Naive B cell (primary cell): ENCODE results near the gene DIP2B. TPM values are rescaled to one million over a fixed set of nuclear protein-coding genes. Genes with fewer than 3 reads are reported as not detected.
A peak's percentile ranks its signal among the peaks of the same experiment; 100 is the strongest.

Experiments used
- ATAC-seq, 2 donors: fragments of 150-1000 bp; cut with Tn5 transposase; 2 replicates each; pipeline ENCODE4 v1.10.0; 2021; ENCODE audit warnings: low read depth in 2 of 2, mild to moderate bottlenecking in 2 of 2, moderate library complexity in 2 of 2
- DNase-seq: peaks from one replicate; pipeline ENCODE4 v3.0.0; 2022
- H3K27ac Mint-ChIP-seq, 6 donors: one replicate each; pipeline ENCODE4 v1.8.0; 2020 to 2022; ENCODE audit warnings: mild to moderate bottlenecking in 6 of 6, mixed read lengths in 6 of 6, moderate library complexity in 5 of 6, inconsistent platforms in 2 of 6
- H3K27me3 Mint-ChIP-seq, 3 donors: one replicate each; pipeline ENCODE4 v1.8.0; 2021 to 2022; ENCODE audit warnings: mixed read lengths in 3 of 3, mild to moderate bottlenecking in 1 of 3
- H3K36me3 Mint-ChIP-seq, 2 donors: one replicate each; pipeline ENCODE4 v1.8.0; 2020 to 2022; ENCODE audit warnings: mixed read lengths in 2 of 2, inconsistent platforms in 1 of 2, mild to moderate bottlenecking in 1 of 2
- H3K4me1 Mint-ChIP-seq, 3 donors: one replicate each; pipeline ENCODE4 v1.8.0; 2020 to 2022; ENCODE audit warnings: mixed read lengths in 3 of 3, inconsistent platforms in 1 of 3, mild to moderate bottlenecking in 1 of 3, moderate library complexity in 1 of 3
- H3K4me3 Mint-ChIP-seq, 8 donors: one replicate each; pipeline ENCODE4 v1.8.0; 2020 to 2022; ENCODE audit warnings: mild to moderate bottlenecking in 8 of 8, mixed read lengths in 8 of 8, moderate library complexity in 8 of 8, inconsistent platforms in 2 of 8
- H3K9me3 Mint-ChIP-seq, 7 donors: one replicate each; pipeline ENCODE4 v1.8.0; 2020 to 2022; ENCODE audit warnings: mixed read lengths in 7 of 7, mild to moderate bottlenecking in 5 of 7, inconsistent platforms in 2 of 7, moderate library complexity in 1 of 7
- polyA plus RNA-seq, 6 donors: library from polyadenylated mRNA; unstranded; fragments of 300-500 nt; fragmentation: Illumina TruSeq; gene quantifications; one replicate each; pipeline ENCODE4 v1.2.3, GENCODE V29; 2021; ENCODE audit warnings: low read depth in 6 of 6

Gene DIP2B
- polyA plus RNA-seq, 6 donors from 2014 or later = 13.4 to 26.7 (median 18.1) TPM

DNA sequence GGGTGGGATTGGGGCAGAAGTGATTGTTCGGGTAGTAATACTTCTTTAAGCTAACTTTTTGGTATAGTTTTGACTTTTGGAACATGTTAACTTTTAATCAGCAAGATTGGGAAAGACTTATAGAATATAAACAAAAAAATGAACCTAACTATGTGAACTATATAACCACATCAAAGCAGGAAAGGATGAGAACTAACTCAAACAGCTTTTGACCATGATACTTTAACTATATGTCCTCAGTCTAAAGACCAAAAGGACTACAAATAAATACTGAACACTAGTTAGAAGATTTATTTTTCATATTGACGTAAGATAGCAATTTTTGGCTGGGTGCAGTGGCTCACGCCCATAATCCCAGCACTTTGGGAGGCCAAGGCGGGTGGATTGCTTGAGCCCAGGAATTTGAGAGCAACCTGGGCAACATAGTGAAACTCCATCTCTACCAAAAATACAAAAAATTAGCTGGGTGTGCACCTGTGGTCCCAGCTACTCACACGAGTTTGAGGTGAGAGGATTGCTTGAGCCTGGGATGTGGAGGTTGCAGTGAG lies 150.7 kb downstream of the DIP2B start:
- Mint-ChIP-seq H3K27me3 (no peaks in the 10 kb centered on the region), H3K27ac (no peak overlapping the region), H3K36me3 (peaks cover 0 to 20% of the 10 kb centered on the region in 2 donors), H3K4me3 (no peak overlapping the region), H3K4me1 (peaks cover 8 to 29% (median 16%) of the 10 kb centered on the region in 3 donors), H3K9me3 (no peaks in the 10 kb centered on the region)
- no peak for ATAC-seq
- DNase-seq = no peak

GRCh38 chr12:50659260-50659659 lies 154.5 kb downstream of the DIP2B start:
- DNase-seq (no peak), ATAC-seq (no peak)
- Mint-ChIP-seq H3K36me3 (peaks cover 0 to 21% of the 10 kb centered on the region in 2 donors), H3K4me1 (peaks cover 0 to 8% (median 2%) of the 10 kb centered on the region in 3 donors), H3K9me3 (no peaks in the 10 kb centered on the region), H3K27me3 (no peaks in the 10 kb centered on the region), H3K27ac (peak overlapping the region in 1 of 6 donors; percentile 27), H3K4me3 (no peak overlapping the region)

DNA sequence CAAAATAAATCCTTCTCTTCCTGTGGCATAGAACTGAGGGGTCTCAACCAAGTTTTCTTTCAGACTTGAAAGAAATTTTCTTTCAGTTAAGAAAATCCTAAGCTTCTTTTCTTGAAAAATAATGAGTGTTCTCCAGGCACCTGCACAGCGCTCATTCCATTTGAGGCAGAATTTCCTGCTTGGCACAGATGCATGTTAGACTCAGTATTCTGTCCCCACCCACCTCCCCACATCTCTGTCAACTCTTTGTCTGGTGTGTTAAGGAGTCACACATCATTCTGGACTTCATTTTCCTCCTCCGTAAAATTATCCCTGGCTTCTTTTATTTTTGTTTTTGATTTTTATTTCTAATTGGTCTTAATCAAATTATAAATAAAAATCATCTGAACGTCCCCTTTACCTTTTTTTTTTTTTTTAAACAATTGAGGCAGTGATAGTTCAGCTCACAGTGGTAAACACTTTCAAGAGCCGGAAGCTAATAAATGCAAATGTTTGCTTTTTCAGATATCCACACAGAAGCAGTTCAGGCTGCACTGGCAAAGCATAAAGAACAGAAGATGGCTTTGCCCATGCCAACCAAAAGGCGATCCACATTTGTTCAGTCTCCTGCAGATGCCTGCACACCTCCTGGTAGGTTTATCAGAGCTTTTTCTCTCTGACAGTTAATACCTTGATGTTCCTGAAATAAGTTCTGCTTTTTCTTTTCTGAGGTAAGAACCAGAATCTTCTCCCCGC lies 155.1 kb downstream of the DIP2B start:
- no peaks in the 10 kb centered on the region for H3K27me3 Mint-ChIP-seq
- peaks cover 0 to 6% (median 2%) of the 10 kb centered on the region in 3 donors for H3K4me1 Mint-ChIP-seq
- H3K9me3 Mint-ChIP-seq = no peaks in the 10 kb centered on the region
- H3K4me3 Mint-ChIP-seq = no peak overlapping the region
- DNase-seq = no peak
- ATAC-seq = no peak
- peak overlapping the region in 2 of 6 donors; percentile 64 to 69 for H3K27ac Mint-ChIP-seq
- H3K36me3 Mint-ChIP-seq = peaks cover 0 to 21% of the 10 kb centered on the region in 2 donors

DNA sequence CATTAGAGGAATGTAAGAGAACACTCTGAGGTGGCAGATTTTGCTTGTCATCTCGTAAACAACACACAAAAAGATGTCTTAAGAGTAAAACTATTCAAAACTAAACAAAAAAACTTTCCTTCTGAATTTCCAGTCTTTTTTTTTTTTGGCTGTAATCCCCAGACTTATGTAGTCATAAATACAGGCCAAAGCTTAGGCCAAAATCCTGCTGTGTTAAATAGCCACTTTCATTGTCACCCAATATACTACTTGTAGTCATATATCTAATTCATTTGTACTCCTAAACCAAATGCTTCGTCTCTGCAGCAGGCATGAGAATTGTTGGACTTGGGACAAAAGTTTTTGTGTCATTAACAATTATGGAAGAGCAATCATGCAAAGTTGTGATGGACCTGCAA lies 155.6 kb downstream of the DIP2B start:
- ATAC-seq (no peak), DNase-seq (no peak)
- no peak overlapping the region for H3K4me3 Mint-ChIP-seq
- H3K27ac Mint-ChIP-seq = no peak overlapping the region
- no peaks in the 10 kb centered on the region for H3K27me3 Mint-ChIP-seq
- H3K9me3 Mint-ChIP-seq = no peaks in the 10 kb centered on the region
- peaks cover 0 to 2% (median under 1%) of the 10 kb centered on the region in 3 donors for H3K4me1 Mint-ChIP-seq
- H3K36me3 Mint-ChIP-seq = peaks cover 0 to 21% of the 10 kb centered on the region in 2 donors

GRCh38 chr12:50661300-50662115 lies 156.7 kb downstream of the DIP2B start:
- H3K9me3 Mint-ChIP-seq = no peaks in the 10 kb centered on the region
- DNase-seq (no peak), ATAC-seq (no peak)
- H3K4me1 Mint-ChIP-seq = peaks cover 0 to 5% (median 0%) of the 10 kb centered on the region in 3 donors
- peaks cover 0 to 18% of the 10 kb centered on the region in 2 donors for H3K36me3 Mint-ChIP-seq
- H3K4me3 Mint-ChIP-seq = no peak overlapping the region
- no peak overlapping the region for H3K27ac Mint-ChIP-seq
- H3K27me3 Mint-ChIP-seq = no peaks in the 10 kb centered on the region

- no peaks in the 10 kb centered on the region for H3K27me3 Mint-ChIP-seq
- H3K4me1 Mint-ChIP-seq = peaks cover 0 to 7% (median 0%) of the 10 kb centered on the region in 3 donors
- H3K4me3 Mint-ChIP-seq = no peak overlapping the region
- ATAC-seq (no peak), DNase-seq (no peak)
- H3K36me3 Mint-ChIP-seq = peaks cover 0 to 18% of the 10 kb centered on the region in 2 donors
- H3K27ac Mint-ChIP-seq = peak overlapping the region in 1 of 6 donors; percentile 47
- no peaks in the 10 kb centered on the region for H3K9me3 Mint-ChIP-seq
Measured at GRCh38 chr12:50662116-50662510, 157.3 kb downstream of the DIP2B start.

DNA sequence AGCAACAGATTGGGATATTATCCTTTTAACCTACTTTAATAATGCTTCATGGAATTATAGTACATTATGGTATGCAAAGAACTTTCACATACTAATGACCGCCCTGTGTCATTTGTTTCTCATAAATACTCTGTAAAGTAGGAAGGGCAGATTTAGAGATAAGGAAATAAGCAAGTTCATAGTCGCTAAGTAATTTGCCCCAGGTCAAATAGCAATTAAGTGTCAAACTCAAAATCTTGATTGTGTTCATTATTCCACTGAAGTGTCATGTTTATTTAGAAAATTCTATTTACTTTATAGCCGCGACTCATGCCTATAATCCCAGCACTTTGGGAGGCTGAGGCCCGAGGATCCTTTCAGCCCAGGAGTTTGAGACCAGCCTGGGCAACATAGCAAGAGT lies 160.4 kb downstream of the DIP2B start:
- H3K36me3 Mint-ChIP-seq = peaks cover 0 to 4% of the 10 kb centered on the region in 2 donors
- peaks cover 0 to 9% (median 7%) of the 10 kb centered on the region in 3 donors for H3K4me1 Mint-ChIP-seq
- no peaks in the 10 kb centered on the region for H3K27me3 Mint-ChIP-seq
- DNase-seq = no peak
- H3K4me3 Mint-ChIP-seq = no peak overlapping the region
- no peaks in the 10 kb centered on the region for H3K9me3 Mint-ChIP-seq
- no peak for ATAC-seq
- H3K27ac Mint-ChIP-seq = no peak overlapping the region

- no peaks in the 10 kb centered on the region for H3K9me3 Mint-ChIP-seq
- DNase-seq = no peak
- peaks cover 0 to under 1% of the 10 kb centered on the region in 2 donors for H3K36me3 Mint-ChIP-seq
- H3K27ac Mint-ChIP-seq = no peak overlapping the region
- peaks cover 0 to 9% (median 7%) of the 10 kb centered on the region in 3 donors for H3K4me1 Mint-ChIP-seq
- H3K4me3 Mint-ChIP-seq = no peak overlapping the region
- ATAC-seq = no peak
- no peaks in the 10 kb centered on the region for H3K27me3 Mint-ChIP-seq
Measured at GRCh38 chr12:50665609-50666008, 160.8 kb downstream of the DIP2B start.

DNA sequence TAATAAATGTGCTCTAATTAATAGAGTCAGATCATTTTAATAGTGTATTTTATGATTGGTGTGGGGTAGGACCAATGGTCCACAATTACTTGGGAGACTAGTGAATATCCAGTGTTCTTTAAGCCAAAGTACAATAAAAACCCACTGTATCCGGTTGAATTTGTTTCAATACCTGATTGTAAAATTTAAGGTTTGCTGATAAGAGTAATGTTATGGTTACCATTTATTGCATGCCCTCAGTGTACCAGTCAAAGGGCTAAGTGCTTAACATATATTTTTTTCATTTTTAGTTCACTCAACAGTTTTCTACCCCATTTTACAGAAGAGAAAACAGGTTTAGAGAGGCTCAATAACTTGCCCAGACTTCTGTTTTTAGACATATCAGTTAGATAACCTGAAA lies 161.2 kb downstream of the DIP2B start:
- Mint-ChIP-seq H3K4me3 (no peak overlapping the region), H3K4me1 (peaks cover 0 to 9% (median 7%) of the 10 kb centered on the region in 3 donors), H3K36me3 (no peaks in the 10 kb centered on the region), H3K27ac (peak overlapping the region in 1 of 6 donors; percentile 59), H3K27me3 (no peaks in the 10 kb centered on the region), H3K9me3 (no peaks in the 10 kb centered on the region)
- ATAC-seq = no peak
- DNase-seq = no peak

- H3K9me3 Mint-ChIP-seq = no peaks in the 10 kb centered on the region
- H3K36me3 Mint-ChIP-seq = peaks cover 5 to 16% of the 10 kb centered on the region in 2 donors
- H3K4me1 Mint-ChIP-seq = peaks cover 0 to 7% (median 4%) of the 10 kb centered on the region in 3 donors
- H3K27me3 Mint-ChIP-seq = no peaks in the 10 kb centered on the region
- ATAC-seq (no peak), DNase-seq (no peak)
- H3K4me3 Mint-ChIP-seq = no peak overlapping the region
- H3K27ac Mint-ChIP-seq = peak overlapping the region in 1 of 6 donors; percentile 47
Measured at GRCh38 chr12:50672158-50672557, 167.4 kb downstream of the DIP2B start.

- ATAC-seq (no peak), DNase-seq (no peak)
- no peak overlapping the region for H3K4me3 Mint-ChIP-seq
- peak overlapping the region in 1 of 6 donors; percentile 78 for H3K27ac Mint-ChIP-seq
- no peaks in the 10 kb centered on the region for H3K27me3 Mint-ChIP-seq
- H3K9me3 Mint-ChIP-seq = no peaks in the 10 kb centered on the region
- no peaks in the 10 kb centered on the region for H3K4me1 Mint-ChIP-seq
- H3K36me3 Mint-ChIP-seq = peaks cover 7 to 31% of the 10 kb centered on the region in 2 donors
Measured at GRCh38 chr12:50676756-50677155, 172.0 kb downstream of the DIP2B start.

- no peak overlapping the region for H3K4me3 Mint-ChIP-seq
- no peaks in the 10 kb centered on the region for H3K4me1 Mint-ChIP-seq
- H3K27ac Mint-ChIP-seq = peak overlapping the region in 2 of 6 donors; percentile 24 to 42
- ATAC-seq (no peak), DNase-seq (no peak)
- H3K9me3 Mint-ChIP-seq = no peaks in the 10 kb centered on the region
- no peaks in the 10 kb centered on the region for H3K27me3 Mint-ChIP-seq
- peaks cover 7 to 31% of the 10 kb centered on the region in 2 donors for H3K36me3 Mint-ChIP-seq
Measured at GRCh38 chr12:50677858-50678257, 173.1 kb downstream of the DIP2B start.

- no peak overlapping the region for H3K4me3 Mint-ChIP-seq
- no peaks in the 10 kb centered on the region for H3K4me1 Mint-ChIP-seq
- no peaks in the 10 kb centered on the region for H3K27me3 Mint-ChIP-seq
- no peak for ATAC-seq
- no peak for DNase-seq
- peak overlapping the region in 1 of 6 donors; percentile 24 for H3K27ac Mint-ChIP-seq
- peaks cover 7 to 31% of the 10 kb centered on the region in 2 donors for H3K36me3 Mint-ChIP-seq
- no peaks in the 10 kb centered on the region for H3K9me3 Mint-ChIP-seq
Measured at GRCh38 chr12:50678650-50679365, 174.0 kb downstream of the DIP2B start.
